Neural progenitor cell (in vitro differentiated cells): Measurements from ENCODE around the gene HMCN1. TPM values are rescaled to one million over a fixed set of nuclear protein-coding genes. Genes with fewer than 3 reads are reported as not detected.

Source experiments
- DNase-seq: peaks from one replicate; pipeline ENCODE4 v3.0.0-alpha.2; 2016; ENCODE audit warnings: low spot score
- H2AFZ ChIP-seq: fragments of 200-600 bp; sonication (generic); replicated peaks from 2 replicates; pipeline ENCODE4 v1.6.1; 2016; ENCODE audit warnings: antibody characterized with exemption
- H3F3A ChIP-seq: fragments of 200-600 bp; sonication (generic); 2 replicates; pipeline ENCODE4 v1.6.1; 2016; ENCODE audit warnings: antibody characterized with exemption, low read depth
- H3K27ac ChIP-seq: fragments of 200-600 bp; sonication (generic); 2 replicates; pipeline ENCODE4 v1.5.1; 2016; ENCODE audit warnings: mild to moderate bottlenecking
- H3K27me3 ChIP-seq: fragments of 200-600 bp; sonication (generic); 2 replicates; pipeline ENCODE4 v1.6.1; 2016; ENCODE audit warnings: mild to moderate bottlenecking, moderate library complexity
- H3K36me3 ChIP-seq: fragments of 200-600 bp; sonication (generic); 2 replicates; pipeline ENCODE4 v1.5.1; 2016
- H3K4me1 ChIP-seq: fragments of 200-600 bp; sonication (generic); 2 replicates; pipeline ENCODE4 v1.6.1; 2016; ENCODE audit warnings: mixed run types
- H3K4me2 ChIP-seq: fragments of 200-600 bp; sonication (generic); 2 replicates; pipeline ENCODE4 v1.6.1; 2016
- H3K4me3 ChIP-seq: fragments of 200-600 bp; sonication (generic); 2 replicates; pipeline ENCODE4 v1.5.1; 2016
- H3K79me2 ChIP-seq: fragments of 200-600 bp; sonication (generic); 2 replicates; pipeline ENCODE4 v1.6.1; 2016; ENCODE audit warnings: low read depth
- H3K9ac ChIP-seq: fragments of 200-600 bp; sonication (generic); 2 replicates; pipeline ENCODE4 v1.6.1; 2016
- H3K9me3 ChIP-seq: fragments of 200-600 bp; sonication (generic); 2 replicates; pipeline ENCODE4 v1.5.1; 2016; ENCODE audit warnings: low read depth
- H4K20me1 ChIP-seq: fragments of 200-600 bp; sonication (generic); 2 replicates; pipeline ENCODE4 v1.6.1; 2016; ENCODE audit warnings: low read depth
- H3K27ac Mint-ChIP-seq: 3 replicates; pipeline ENCODE4 v1.8.0; 2021; ENCODE audit warnings: mixed read lengths
- H3K27me3 Mint-ChIP-seq: 2 replicates; pipeline ENCODE4 v1.8.0; 2022; ENCODE audit warnings: low read depth, mild to moderate bottlenecking, inconsistent platforms, moderate library complexity, mixed read lengths; ENCODE audit not compliant: insufficient read depth
- H3K36me3 Mint-ChIP-seq: 3 replicates; pipeline ENCODE4 v1.8.0; 2021; ENCODE audit warnings: mixed read lengths
- H3K4me1 Mint-ChIP-seq: 3 replicates; pipeline ENCODE4 v1.8.0; 2021; ENCODE audit warnings: mixed read lengths
- H3K4me3 Mint-ChIP-seq: 3 replicates; pipeline ENCODE4 v1.8.0; 2021; ENCODE audit warnings: mild to moderate bottlenecking, moderate library complexity, mixed read lengths
- H3K9me3 Mint-ChIP-seq: 3 replicates; pipeline ENCODE4 v1.8.0; 2020; ENCODE audit warnings: mixed read lengths
- CTCF ChIP-seq: fragments of 200-600 bp; sonication (generic); IDR thresholded peaks from 2 replicates; pipeline ENCODE4 v1.5.1; 2017; ENCODE audit warnings: antibody characterized with exemption, mild to moderate bottlenecking
- EZH2 ChIP-seq: fragments of 200-600 bp; sonication (generic); IDR thresholded peaks from 2 replicates; pipeline ENCODE4 v1.6.1; 2017; ENCODE audit warnings: antibody characterized with exemption, mild to moderate bottlenecking, moderate library complexity
- EZH2phosphoT487 ChIP-seq: fragments of 200-600 bp; sonication (generic); IDR thresholded peaks from 2 replicates; pipeline ENCODE4 v1.6.1; 2017; ENCODE audit warnings: antibody characterized with exemption
- total RNA-seq: library from RNA; depleted of rRNA; stranded (reverse); fragments of >200 nt; gene quantifications from 2 replicates; pipeline ENCODE4 v1.2.3, GENCODE V29; 2015; ENCODE audit warnings: low replicate concordance

The HMCN1 gene
- total RNA-seq, 1 donor from 2014 or later = 26.4 TPM

- no peaks in the 10 kb centered on the region for H3K36me3 Mint-ChIP-seq
- Histone ChIP-seq H3F3A (no peaks in the 10 kb centered on the region), H3K9ac (no peak overlapping the region), H3K4me1 (no peaks in the 10 kb centered on the region), H3K36me3 (no peaks in the 10 kb centered on the region), H3K27ac (no peak overlapping the region), H3K4me3 (no peak overlapping the region), H3K4me2 (no peak overlapping the region), H4K20me1 (no peaks in the 10 kb centered on the region), H2AFZ (no peak overlapping the region), H3K9me3 (no peaks in the 10 kb centered on the region), H3K79me2 (no peaks in the 10 kb centered on the region), H3K27me3 (no peaks in the 10 kb centered on the region)
- H3K4me1 Mint-ChIP-seq = peaks cover 1% of the 10 kb centered on the region
- no peaks in the 10 kb centered on the region for H3K9me3 Mint-ChIP-seq
- H3K27me3 Mint-ChIP-seq = peaks cover 2% of the 10 kb centered on the region
- TF ChIP-seq CTCF = no peak
- no peak for TF ChIP-seq EZH2phosphoT487
- no peak for TF ChIP-seq EZH2
- no peak overlapping the region for H3K27ac Mint-ChIP-seq
- no peak for DNase-seq
- no peak overlapping the region for H3K4me3 Mint-ChIP-seq
Observed at GRCh38 chr1:186214791-186215190, 480.6 kb downstream of the HMCN1 start.

DNA sequence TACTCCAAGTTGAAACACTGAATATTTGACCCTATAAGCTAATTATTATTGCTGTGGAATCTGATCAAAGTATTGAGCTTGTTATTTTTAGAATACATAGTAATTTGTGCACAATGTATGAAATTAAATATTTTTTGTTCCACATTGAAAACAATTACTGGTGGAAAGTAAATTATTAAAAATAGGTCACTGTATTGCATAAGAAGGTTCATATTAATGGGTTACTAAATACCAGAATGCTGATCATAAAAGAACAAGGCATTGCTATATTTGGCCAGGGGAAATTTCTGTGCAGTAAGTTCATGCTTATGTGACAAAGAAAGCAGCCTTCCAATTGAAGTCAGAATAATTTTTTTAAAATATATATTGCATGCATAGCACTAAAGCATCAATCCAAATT lies 481.4 kb downstream of the HMCN1 start:
- H3K4me3 ChIP-seq = no peak overlapping the region
- H3K27me3 ChIP-seq = no peaks in the 10 kb centered on the region
- Mint-ChIP-seq H3K9me3 (peaks cover under 1% of the 10 kb centered on the region), H3K27me3 (peaks cover 5% of the 10 kb centered on the region), H3K4me1 (peaks cover 5% of the 10 kb centered on the region), H3K4me3 (no peak overlapping the region), H3K27ac (no peak overlapping the region), H3K36me3 (no peaks in the 10 kb centered on the region)
- DNase-seq = no peak
- H3K9me3 ChIP-seq = no peaks in the 10 kb centered on the region
- no peaks in the 10 kb centered on the region for H3F3A ChIP-seq
- no peak overlapping the region for H3K4me2 ChIP-seq
- TF ChIP-seq CTCF (no peak), EZH2phosphoT487 (no peak), EZH2 (no peak)
- H3K4me1 ChIP-seq = no peaks in the 10 kb centered on the region
- H3K36me3 ChIP-seq = no peaks in the 10 kb centered on the region
- no peak overlapping the region for H3K9ac ChIP-seq
- no peaks in the 10 kb centered on the region for H3K79me2 ChIP-seq
- no peaks in the 10 kb centered on the region for H4K20me1 ChIP-seq
- no peak overlapping the region for H3K27ac ChIP-seq
- no peak overlapping the region for H2AFZ ChIP-seq

GRCh38 chr1:186218654-186219352 lies 484.6 kb downstream of the HMCN1 start:
- Histone ChIP-seq H3F3A (no peaks in the 10 kb centered on the region), H3K4me2 (no peak overlapping the region)

DNA sequence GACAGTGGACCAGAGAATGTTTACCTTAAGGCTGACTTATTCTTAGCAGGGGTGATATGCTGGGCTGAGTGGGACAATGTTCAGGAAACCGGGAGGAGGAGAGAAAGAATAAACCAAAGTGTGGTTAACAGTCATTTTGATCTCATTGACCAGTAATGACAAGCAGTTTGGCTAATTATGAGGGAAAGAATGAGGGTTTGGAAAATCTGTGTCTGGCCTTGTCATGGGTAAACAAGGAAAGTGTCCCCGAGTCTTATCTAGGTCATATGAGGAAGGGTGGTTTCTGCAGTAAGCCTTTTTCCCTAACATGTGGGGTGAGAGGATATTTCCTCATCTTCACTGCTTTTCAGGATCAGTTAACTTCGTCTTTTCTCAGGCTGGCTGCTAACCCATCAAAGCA lies 485.9 kb downstream of the HMCN1 start:
- Histone ChIP-seq H3K4me1 (no peaks in the 10 kb centered on the region), H3K27me3 (no peaks in the 10 kb centered on the region), H3K36me3 (no peaks in the 10 kb centered on the region), H2AFZ (no peak overlapping the region), H3K4me3 (no peak overlapping the region), H3F3A (no peaks in the 10 kb centered on the region), H3K4me2 (no peak overlapping the region), H4K20me1 (no peaks in the 10 kb centered on the region), H3K9ac (no peak overlapping the region), H3K79me2 (no peaks in the 10 kb centered on the region), H3K9me3 (no peaks in the 10 kb centered on the region), H3K27ac (no peak overlapping the region)
- no peak for DNase-seq
- no peak overlapping the region for H3K27ac Mint-ChIP-seq
- TF ChIP-seq EZH2 (no peak), CTCF (no peak), EZH2phosphoT487 (no peak)
- peaks cover 5% of the 10 kb centered on the region for H3K27me3 Mint-ChIP-seq
- H3K4me1 Mint-ChIP-seq = peaks cover 5% of the 10 kb centered on the region
- H3K9me3 Mint-ChIP-seq = peaks cover 3% of the 10 kb centered on the region
- H3K4me3 Mint-ChIP-seq = no peak overlapping the region
- H3K36me3 Mint-ChIP-seq = no peaks in the 10 kb centered on the region

More at GRCh38 chr1:186218654-186219352, 484.6 kb downstream of the HMCN1 start:
- TF ChIP-seq EZH2phosphoT487 = no peak
- no peaks in the 10 kb centered on the region for H3K36me3 ChIP-seq
- Mint-ChIP-seq H3K9me3 (peaks cover 3% of the 10 kb centered on the region), H3K27me3 (peaks cover 5% of the 10 kb centered on the region), H3K36me3 (no peaks in the 10 kb centered on the region), H3K4me3 (no peak overlapping the region), H3K4me1 (peaks cover 5% of the 10 kb centered on the region), H3K27ac (no peak overlapping the region)
- no peaks in the 10 kb centered on the region for H3K9me3 ChIP-seq
- no peak overlapping the region for H3K27ac ChIP-seq
- H3K9ac ChIP-seq = no peak overlapping the region
- no peaks in the 10 kb centered on the region for H4K20me1 ChIP-seq
- H3K79me2 ChIP-seq = no peaks in the 10 kb centered on the region
- no peak overlapping the region for H3K4me3 ChIP-seq
- H2AFZ ChIP-seq = no peak overlapping the region
- H3K4me1 ChIP-seq = no peaks in the 10 kb centered on the region
- DNase-seq = no peak
- H3K27me3 ChIP-seq = no peaks in the 10 kb centered on the region
